Nephron (organoid): Measurements from ENCODE around the gene KXD1.
A peak's percentile ranks its signal among the peaks of the same experiment; 100 is the strongest.
"Not testable (repeated sequence)": the region's sequence is repeated elsewhere in the genome, so short reads cannot be mapped to it uniquely, and the experiment has no call there.

Source experiments
- H3K27ac Mint-ChIP-seq, 3 experiments: 2 replicates each; pipeline ENCODE4 v1.8.0; 2020; ENCODE audit warnings: mixed read lengths in 3 of 3, mild to moderate bottlenecking in 2 of 3, moderate library complexity in 1 of 3
- H3K27me3 Mint-ChIP-seq: 2 replicates; pipeline ENCODE4 v1.8.0; 2021; ENCODE audit warnings: low read depth, mild to moderate bottlenecking, moderate library complexity, mixed read lengths
- H3K36me3 Mint-ChIP-seq: 2 replicates; pipeline ENCODE4 v1.8.0; 2020; ENCODE audit warnings: low read depth, mixed read lengths
- H3K4me1 Mint-ChIP-seq: 2 replicates; pipeline ENCODE4 v1.8.0; 2020; ENCODE audit warnings: mixed read lengths
- H3K4me3 Mint-ChIP-seq, 3 experiments: 2 replicates each; pipeline ENCODE4 v1.8.0; 2020; ENCODE audit warnings: mild to moderate bottlenecking in 3 of 3, mixed read lengths in 3 of 3, moderate library complexity in 2 of 3
- H3K9me3 Mint-ChIP-seq: 2 replicates; pipeline ENCODE4 v1.8.0; 2020; ENCODE audit warnings: mixed read lengths
- CTCF ChIP-seq, 3 experiments: fragments of 200-600 bp; sonication (generic); IDR thresholded peaks; one replicate each; pipeline ENCODE4 v1.5.0; 2021; ENCODE audit warnings: antibody characterized with exemption in 3 of 3; ENCODE audit not compliant: unreplicated experiment in 3 of 3

KXD1 gene

GRCh38 chr19:18521692-18522123, 36.0 kb upstream of the KXD1 start, which contains the start of gene ELL:
TSS of gene ELL (minus strand) at chr19:18522070. CDS start at chr19:18522055, 15 bp downstream.
- Mint-ChIP-seq H3K27me3 (no peaks in the 10 kb centered on the region), H3K27ac (peak within 1 kb of the TSS; percentile 83 to 97 (median 94)), H3K36me3 (no peaks in the 10 kb centered on the region), H3K4me3 (peak within 1 kb of the TSS; percentile 91 to 95 (median 92)), H3K9me3 (no peaks in the 10 kb centered on the region), H3K4me1 (peaks cover 9% of the 10 kb centered on the region)
- no peak for TF ChIP-seq CTCF (IDR thresholded peaks at IDR 0.05; ENCODE audit: unreplicated experiment in 3 of 3)

GRCh38 chr19:18522124-18522861, 35.4 kb upstream of the KXD1 start:
- peak overlapping the region; percentile 76 to 97 (median 91) for H3K27ac Mint-ChIP-seq
- no peaks in the 10 kb centered on the region for H3K27me3 Mint-ChIP-seq
- H3K9me3 Mint-ChIP-seq: no peaks in the 10 kb centered on the region
- peaks cover 9% of the 10 kb centered on the region for H3K4me1 Mint-ChIP-seq
- H3K36me3 Mint-ChIP-seq: no peaks in the 10 kb centered on the region
- TF ChIP-seq CTCF (IDR thresholded peaks at IDR 0.05; ENCODE audit: unreplicated experiment in 3 of 3): peak in 1 of 3 experiments; percentile 16
- peak overlapping the region; percentile 91 to 95 (median 92) for H3K4me3 Mint-ChIP-seq

- not testable (repeated sequence) for H3K9me3 Mint-ChIP-seq, H3K36me3 Mint-ChIP-seq, H3K27me3 Mint-ChIP-seq, H3K4me1 Mint-ChIP-seq
- Mint-ChIP-seq H3K27ac (peak overlapping the region; percentile 76 to 97 (median 91)), H3K4me3 (peak overlapping the region in 2 of 3 experiments; percentile 91 to 92)
Measured at GRCh38 chr19:18522862-18523440, 34.7 kb upstream of the KXD1 start.

- H3K36me3 Mint-ChIP-seq: no peaks in the 10 kb centered on the region
- H3K4me3 Mint-ChIP-seq: peak overlapping the region in 1 of 3 experiments; percentile 92
- H3K27me3 Mint-ChIP-seq: no peaks in the 10 kb centered on the region
- no peak overlapping the region for H3K27ac Mint-ChIP-seq
- H3K4me1 Mint-ChIP-seq: peaks cover 9% of the 10 kb centered on the region
- TF ChIP-seq CTCF (IDR thresholded peaks at IDR 0.05; ENCODE audit: unreplicated experiment in 3 of 3): no peak
- H3K9me3 Mint-ChIP-seq: no peaks in the 10 kb centered on the region
Measured at GRCh38 chr19:18523841-18524240, 33.8 kb upstream of the KXD1 start.

- no peaks in the 10 kb centered on the region for H3K4me1 Mint-ChIP-seq
- no peaks in the 10 kb centered on the region for H3K9me3 Mint-ChIP-seq
- no peak overlapping the region for H3K4me3 Mint-ChIP-seq
- TF ChIP-seq CTCF (IDR thresholded peaks at IDR 0.05; ENCODE audit: unreplicated experiment in 3 of 3): no peak
- peaks cover 2% of the 10 kb centered on the region for H3K36me3 Mint-ChIP-seq
- peak overlapping the region in 1 of 3 experiments; percentile 50 for H3K27ac Mint-ChIP-seq
- no peaks in the 10 kb centered on the region for H3K27me3 Mint-ChIP-seq
Measured at GRCh38 chr19:18526316-18526715, 31.4 kb upstream of the KXD1 start.

GRCh38 chr19:18529782-18530181, 27.9 kb upstream of the KXD1 start:
- Mint-ChIP-seq H3K27ac (no peak overlapping the region), H3K4me3 (no peak overlapping the region), H3K4me1 (no peaks in the 10 kb centered on the region), H3K27me3 (peaks cover 3% of the 10 kb centered on the region), H3K9me3 (no peaks in the 10 kb centered on the region), H3K36me3 (peaks cover 17% of the 10 kb centered on the region)
- no peak for TF ChIP-seq CTCF (IDR thresholded peaks at IDR 0.05; ENCODE audit: unreplicated experiment in 3 of 3)
